ENCODE results near the gene FERMT1. TPM values are rescaled to one million over a fixed set of nuclear protein-coding genes. Genes with fewer than 3 reads are reported as not detected.

FERMT1 gene
- total RNA-seq, 4 donors from 2014 or later, result 0.16 to 0.51 (median 0.22) TPM; not detected in 1

GRCh38 chr20:6101346-6101745 lies 21.5 kb downstream of the FERMT1 start:
- no peak for TF ChIP-seq CTCF (IDR thresholded peaks at IDR 0.05; ENCODE audit: low read depth)

GRCh38 chr20:6100246-6100645 lies 22.6 kb downstream of the FERMT1 start:
- no peak for TF ChIP-seq CTCF (IDR thresholded peaks at IDR 0.05; ENCODE audit: low read depth)

GRCh38 chr20:6099819-6100218 lies 23.0 kb downstream of the FERMT1 start:
- TF ChIP-seq CTCF (IDR thresholded peaks at IDR 0.05; ENCODE audit: low read depth), result no peak

GRCh38 chr20:6095409-6095808 lies 27.4 kb downstream of the FERMT1 start:
- no peak for TF ChIP-seq CTCF (IDR thresholded peaks at IDR 0.05; ENCODE audit: low read depth)

GRCh38 chr20:6094565-6094964 lies 28.3 kb downstream of the FERMT1 start:
- TF ChIP-seq CTCF (IDR thresholded peaks at IDR 0.05; ENCODE audit: low read depth), result no peak

GRCh38 chr20:6094063-6094462 lies 28.8 kb downstream of the FERMT1 start:
- no peak for TF ChIP-seq CTCF (IDR thresholded peaks at IDR 0.05; ENCODE audit: low read depth)

- TF ChIP-seq CTCF (IDR thresholded peaks at IDR 0.05; ENCODE audit: low read depth), result no peak
Observed at GRCh38 chr20:6091661-6092060, 31.2 kb downstream of the FERMT1 start.

Measured in subcutaneous adipose tissue (tissue), 4 donors.